DND-41 (cell line): ENCODE data around the gene HOOK1.

Experiments used
- ATAC-seq: fragments of 200-7000 bp; cut with Tn5 transposase; 3 replicates; pipeline ENCODE4 v1.9.1; 2021; ENCODE audit warnings: low read depth; ENCODE audit not compliant: insufficient read depth
- DNase-seq: peaks from one replicate; pipeline ENCODE4 v3.0.0-alpha.2; 2020
- H2AFZ ChIP-seq: 2 replicates; pipeline ENCODE4 v1.6.0; 2012; ENCODE audit warnings: low read depth, low read length
- H3K27ac ChIP-seq: 2 replicates; pipeline ENCODE4 v1.5.1; 2012; ENCODE audit warnings: low read length, inconsistent platforms
- H3K27me3 ChIP-seq: fragments of 200-600 bp; sonication (generic); 2 replicates; pipeline ENCODE4 v1.6.0; 2012; ENCODE audit warnings: low read length, mild to moderate bottlenecking, inconsistent platforms; ENCODE audit not compliant: insufficient read depth, poor library complexity
- H3K36me3 ChIP-seq: 2 replicates; pipeline ENCODE4 v1.5.1; 2012; ENCODE audit warnings: low read length, inconsistent platforms; ENCODE audit not compliant: insufficient read depth
- H3K4me1 ChIP-seq: 2 replicates; pipeline ENCODE4 v1.5.1; 2012; ENCODE audit warnings: mild to moderate bottlenecking, low read length; ENCODE audit not compliant: insufficient read depth
- H3K4me2 ChIP-seq: 2 replicates; pipeline ENCODE4 v1.6.0; 2012; ENCODE audit warnings: mild to moderate bottlenecking, moderate library complexity, low read length, inconsistent platforms; ENCODE audit not compliant: insufficient read depth
- H3K4me3 ChIP-seq, 2 experiments: fragments of 200-600 bp in 1 of 2; shearing (Covaris generic) in 1 of 2; 2 replicates each; pipeline ENCODE4 v1.5.1; 2012 to 2016; ENCODE audit warnings: inconsistent platforms in 2 of 2, low read length in 2 of 2, mild to moderate bottlenecking in 2 of 2, low read depth in 1 of 2, moderate library complexity in 1 of 2
- H3K79me2 ChIP-seq: 2 replicates; pipeline ENCODE4 v1.6.0; 2012; ENCODE audit warnings: low read length, inconsistent platforms; ENCODE audit not compliant: insufficient read depth
- H3K9ac ChIP-seq: 2 replicates; pipeline ENCODE4 v1.6.0; 2012; ENCODE audit warnings: low read depth, mild to moderate bottlenecking, inconsistent platforms, low read length, moderate library complexity
- H3K9me3 ChIP-seq: 2 replicates; pipeline ENCODE4 v1.5.1; 2012; ENCODE audit warnings: low read length, moderate library complexity, mild to moderate bottlenecking, inconsistent platforms; ENCODE audit not compliant: insufficient read depth, severe bottlenecking
- H4K20me1 ChIP-seq: 2 replicates; pipeline ENCODE4 v1.6.0; 2012; ENCODE audit warnings: low read length; ENCODE audit not compliant: insufficient read depth
- EZH2 ChIP-seq: IDR thresholded peaks from 3 replicates; pipeline ENCODE4 v1.6.1; 2012; ENCODE audit warnings: borderline replicate concordance, low read depth, mild to moderate bottlenecking, moderate library complexity, low read length, inconsistent platforms; ENCODE audit not compliant: severe bottlenecking
- TF ChIP-seq, protein P1 (sequence below): IDR thresholded peaks from 2 replicates; pipeline ENCODE4 v1.5.1; 2012; ENCODE audit warnings: borderline replicate concordance, low read length, moderate library complexity, mild to moderate bottlenecking; ENCODE audit not compliant: poor library complexity, severe bottlenecking; ENCODE audit errors: extremely low read depth

Gene HOOK1

DNA sequence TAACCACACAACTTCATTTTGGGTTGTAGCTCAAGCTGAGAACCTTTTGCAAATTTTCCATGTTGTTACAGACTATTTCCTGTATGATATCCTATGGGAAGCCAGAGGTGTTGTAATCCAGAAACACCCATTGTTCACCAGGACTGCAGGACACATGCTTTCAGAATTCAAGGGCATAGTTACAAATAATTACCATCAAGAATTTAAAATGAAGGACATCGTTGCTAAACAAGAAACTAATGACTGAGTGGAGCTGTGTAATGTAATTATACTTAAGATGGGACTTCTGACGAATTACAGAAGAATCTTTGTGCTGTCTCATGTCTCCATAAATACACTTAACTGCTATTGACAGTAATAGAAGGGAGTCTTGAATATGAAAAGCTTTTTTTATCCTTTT is 47.6 kb upstream of the HOOK1 start:
- H3K79me2 ChIP-seq: no peaks in the 10 kb centered on the region
- no peaks in the 10 kb centered on the region for H3K9me3 ChIP-seq
- H2AFZ ChIP-seq: no peak overlapping the region
- DNase-seq (no peak), ATAC-seq (no peak)
- no peak overlapping the region for H3K9ac ChIP-seq
- H3K27me3 ChIP-seq: no peaks in the 10 kb centered on the region
- no peaks in the 10 kb centered on the region for H3K36me3 ChIP-seq
- H3K4me2 ChIP-seq: no peak overlapping the region
- no peaks in the 10 kb centered on the region for H4K20me1 ChIP-seq
- TF ChIP-seq, protein P1, sequence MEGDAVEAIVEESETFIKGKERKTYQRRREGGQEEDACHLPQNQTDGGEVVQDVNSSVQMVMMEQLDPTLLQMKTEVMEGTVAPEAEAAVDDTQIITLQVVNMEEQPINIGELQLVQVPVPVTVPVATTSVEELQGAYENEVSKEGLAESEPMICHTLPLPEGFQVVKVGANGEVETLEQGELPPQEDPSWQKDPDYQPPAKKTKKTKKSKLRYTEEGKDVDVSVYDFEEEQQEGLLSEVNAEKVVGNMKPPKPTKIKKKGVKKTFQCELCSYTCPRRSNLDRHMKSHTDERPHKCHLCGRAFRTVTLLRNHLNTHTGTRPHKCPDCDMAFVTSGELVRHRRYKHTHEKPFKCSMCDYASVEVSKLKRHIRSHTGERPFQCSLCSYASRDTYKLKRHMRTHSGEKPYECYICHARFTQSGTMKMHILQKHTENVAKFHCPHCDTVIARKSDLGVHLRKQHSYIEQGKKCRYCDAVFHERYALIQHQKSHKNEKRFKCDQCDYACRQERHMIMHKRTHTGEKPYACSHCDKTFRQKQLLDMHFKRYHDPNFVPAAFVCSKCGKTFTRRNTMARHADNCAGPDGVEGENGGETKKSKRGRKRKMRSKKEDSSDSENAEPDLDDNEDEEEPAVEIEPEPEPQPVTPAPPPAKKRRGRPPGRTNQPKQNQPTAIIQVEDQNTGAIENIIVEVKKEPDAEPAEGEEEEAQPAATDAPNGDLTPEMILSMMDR: no peak
- no peak for TF ChIP-seq EZH2
- H3K4me3 ChIP-seq: no peak overlapping the region
- no peaks in the 10 kb centered on the region for H3K4me1 ChIP-seq
- no peak overlapping the region for H3K27ac ChIP-seq

DNA sequence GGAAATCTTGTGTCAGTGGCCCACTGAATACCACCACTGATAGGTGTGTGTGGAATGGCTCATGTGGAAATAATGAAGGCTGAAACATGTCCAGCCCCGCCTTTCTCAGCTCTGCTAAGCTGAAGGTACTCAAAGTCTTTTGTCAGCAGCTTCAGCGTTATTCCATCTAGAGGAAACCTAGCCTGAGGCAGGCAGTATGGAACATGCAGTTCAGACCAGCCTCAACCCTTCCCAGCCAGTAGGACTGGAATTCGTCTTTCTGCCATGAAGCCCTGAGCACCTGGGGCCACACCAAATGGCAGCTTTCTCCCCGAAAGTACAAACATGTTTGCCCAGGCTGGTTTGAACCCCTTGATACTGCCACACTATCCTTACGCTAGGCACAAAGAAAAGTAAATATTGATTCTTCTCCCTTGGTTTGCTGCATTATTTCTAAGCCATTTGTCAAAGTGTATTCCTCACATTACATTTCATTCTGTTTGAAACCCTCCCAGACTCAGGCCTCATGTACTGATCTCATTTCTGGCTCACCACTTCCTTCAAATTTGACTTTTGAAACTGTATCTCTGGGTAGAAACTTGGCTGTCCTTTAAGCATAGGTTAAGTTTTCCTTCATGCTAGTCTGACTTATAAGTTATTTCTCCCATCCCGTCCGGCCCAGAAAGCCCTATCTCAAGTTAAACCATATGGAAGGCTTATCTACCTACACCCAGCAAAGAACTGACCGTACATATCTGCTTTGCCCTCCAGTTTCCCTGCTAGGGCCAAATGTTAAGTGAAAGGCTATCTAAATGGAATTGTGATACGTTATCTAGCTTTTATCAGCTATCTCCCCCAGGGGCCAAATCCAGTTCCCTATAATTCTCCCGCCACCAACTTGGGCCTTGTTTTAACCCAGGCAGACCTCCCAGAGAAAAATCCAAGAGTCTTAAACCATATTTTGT is 45.7 kb upstream of the HOOK1 start:
- H4K20me1 ChIP-seq: no peaks in the 10 kb centered on the region
- no peak for TF ChIP-seq EZH2
- TF ChIP-seq, protein P1: no peak
- H3K4me3 ChIP-seq: no peak overlapping the region
- no peaks in the 10 kb centered on the region for H3K27me3 ChIP-seq
- H3K9me3 ChIP-seq: no peaks in the 10 kb centered on the region
- H3K27ac ChIP-seq: no peak overlapping the region
- H3K79me2 ChIP-seq: no peaks in the 10 kb centered on the region
- ATAC-seq (no peak), DNase-seq (no peak)
- no peaks in the 10 kb centered on the region for H3K4me1 ChIP-seq
- no peak overlapping the region for H3K4me2 ChIP-seq
- no peak overlapping the region for H2AFZ ChIP-seq
- H3K9ac ChIP-seq: no peak overlapping the region
- no peaks in the 10 kb centered on the region for H3K36me3 ChIP-seq

DNA sequence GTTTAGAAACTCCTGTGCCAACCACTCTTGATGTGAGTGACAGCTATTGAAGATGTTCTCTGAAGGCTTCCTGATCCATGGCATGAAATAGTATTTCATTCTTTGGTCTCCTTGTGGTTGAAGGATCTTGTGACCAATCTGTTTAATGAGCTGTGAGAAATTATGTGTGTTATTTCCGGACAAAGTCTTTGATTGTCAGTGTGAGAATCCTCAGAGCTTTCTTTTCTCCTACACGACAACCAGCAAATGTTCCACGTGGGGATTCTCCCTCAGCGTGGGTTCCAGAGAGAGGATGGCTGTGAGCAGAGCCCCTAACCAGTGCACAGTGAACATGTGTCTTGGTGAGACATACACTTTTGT is 45.0 kb upstream of the HOOK1 start:
- no peak overlapping the region for H3K27ac ChIP-seq
- DNase-seq (no peak), ATAC-seq (no peak)
- no peak for TF ChIP-seq EZH2
- TF ChIP-seq, protein P1: no peak
- H3K9me3 ChIP-seq: no peaks in the 10 kb centered on the region
- H3K79me2 ChIP-seq: no peaks in the 10 kb centered on the region
- no peaks in the 10 kb centered on the region for H4K20me1 ChIP-seq
- H3K4me3 ChIP-seq: no peak overlapping the region
- H2AFZ ChIP-seq: no peak overlapping the region
- no peak overlapping the region for H3K4me2 ChIP-seq
- H3K4me1 ChIP-seq: no peaks in the 10 kb centered on the region
- no peaks in the 10 kb centered on the region for H3K27me3 ChIP-seq
- no peak overlapping the region for H3K9ac ChIP-seq
- H3K36me3 ChIP-seq: no peaks in the 10 kb centered on the region

DNA sequence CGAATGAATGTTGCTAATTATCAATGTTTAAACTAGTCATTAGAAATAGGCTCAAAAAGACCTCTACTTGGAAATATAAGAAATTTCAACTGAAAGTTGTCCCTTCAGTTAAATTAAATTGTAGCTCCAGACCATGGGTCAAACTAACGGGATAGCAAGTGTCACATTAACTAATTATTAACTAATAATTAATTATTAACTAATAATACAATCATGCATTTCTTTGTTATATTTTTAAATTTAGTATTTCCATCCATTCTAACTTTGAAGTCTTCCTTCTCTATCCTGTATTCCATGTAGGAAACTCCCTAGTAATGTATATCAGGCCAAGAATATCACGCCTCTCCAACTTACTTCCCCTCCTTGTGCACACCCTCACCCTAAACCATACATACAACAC is 43.4 kb upstream of the HOOK1 start:
- TF ChIP-seq, protein P1: no peak
- TF ChIP-seq EZH2: no peak
- no peaks in the 10 kb centered on the region for H3K27me3 ChIP-seq
- no peak for ATAC-seq
- H3K4me2 ChIP-seq: no peak overlapping the region
- H3K9me3 ChIP-seq: no peaks in the 10 kb centered on the region
- no peak overlapping the region for H2AFZ ChIP-seq
- H3K9ac ChIP-seq: no peak overlapping the region
- no peaks in the 10 kb centered on the region for H4K20me1 ChIP-seq
- H3K36me3 ChIP-seq: no peaks in the 10 kb centered on the region
- H3K4me1 ChIP-seq: no peaks in the 10 kb centered on the region
- no peak for DNase-seq
- no peak overlapping the region for H3K27ac ChIP-seq
- H3K4me3 ChIP-seq: no peak overlapping the region
- H3K79me2 ChIP-seq: no peaks in the 10 kb centered on the region
